Liver (tissue), 3 donors: ENCODE data around the gene TENT4A.

ENCODE experiments used
- EGR1 ChIP-seq, 2 donors: IDR thresholded peaks; 2 replicates each; pipeline ENCODE4 v1.6.1; 2016 to 2018; ENCODE audit warnings: antibody characterized with exemption in 2 of 2, low read depth in 2 of 2
- RAD21 ChIP-seq, 2 donors: IDR thresholded peaks; 2 replicates each; pipeline ENCODE4 v1.6.1; 2016; ENCODE audit warnings: antibody characterized with exemption in 2 of 2, mild to moderate bottlenecking in 2 of 2
- TAF1 ChIP-seq: conservative IDR thresholded peaks from 2 replicates; pipeline ENCODE4 v1.6.1; 2016; ENCODE audit warnings: antibody characterized with exemption, mild to moderate bottlenecking
- YY1 ChIP-seq: IDR thresholded peaks from 2 replicates; pipeline ENCODE4 v1.6.1; 2016; ENCODE audit warnings: antibody characterized with exemption, mild to moderate bottlenecking
- TF ChIP-seq, protein P1 (sequence below): fragments of 150-350 bp; IDR thresholded peaks from 2 replicates; pipeline ENCODE4 v1.5.1; 2017; ENCODE audit warnings: improper control_type of control experiment, low read depth, low read length; ENCODE audit not compliant: missing input control
- TF ChIP-seq, protein P2 (sequence below): IDR thresholded peaks from 2 replicates; pipeline ENCODE4 v1.6.1; 2016; ENCODE audit warnings: antibody characterized with exemption
- donor health status: healthy.
- donor health status: healthy.

GRCh38 chr5:6731465-6732237, 18.4 kb downstream of the TENT4A start:
- no peak for TF ChIP-seq TAF1
- TF ChIP-seq, protein P1, sequence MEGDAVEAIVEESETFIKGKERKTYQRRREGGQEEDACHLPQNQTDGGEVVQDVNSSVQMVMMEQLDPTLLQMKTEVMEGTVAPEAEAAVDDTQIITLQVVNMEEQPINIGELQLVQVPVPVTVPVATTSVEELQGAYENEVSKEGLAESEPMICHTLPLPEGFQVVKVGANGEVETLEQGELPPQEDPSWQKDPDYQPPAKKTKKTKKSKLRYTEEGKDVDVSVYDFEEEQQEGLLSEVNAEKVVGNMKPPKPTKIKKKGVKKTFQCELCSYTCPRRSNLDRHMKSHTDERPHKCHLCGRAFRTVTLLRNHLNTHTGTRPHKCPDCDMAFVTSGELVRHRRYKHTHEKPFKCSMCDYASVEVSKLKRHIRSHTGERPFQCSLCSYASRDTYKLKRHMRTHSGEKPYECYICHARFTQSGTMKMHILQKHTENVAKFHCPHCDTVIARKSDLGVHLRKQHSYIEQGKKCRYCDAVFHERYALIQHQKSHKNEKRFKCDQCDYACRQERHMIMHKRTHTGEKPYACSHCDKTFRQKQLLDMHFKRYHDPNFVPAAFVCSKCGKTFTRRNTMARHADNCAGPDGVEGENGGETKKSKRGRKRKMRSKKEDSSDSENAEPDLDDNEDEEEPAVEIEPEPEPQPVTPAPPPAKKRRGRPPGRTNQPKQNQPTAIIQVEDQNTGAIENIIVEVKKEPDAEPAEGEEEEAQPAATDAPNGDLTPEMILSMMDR = no peak
- TF ChIP-seq YY1 = no peak
- no peak for TF ChIP-seq RAD21 (IDR thresholded peaks at IDR 0.05)
- TF ChIP-seq EGR1 (IDR thresholded peaks at IDR 0.05; ENCODE audit: low read depth in 2 of 2) = no peak
- TF ChIP-seq, protein P2, sequence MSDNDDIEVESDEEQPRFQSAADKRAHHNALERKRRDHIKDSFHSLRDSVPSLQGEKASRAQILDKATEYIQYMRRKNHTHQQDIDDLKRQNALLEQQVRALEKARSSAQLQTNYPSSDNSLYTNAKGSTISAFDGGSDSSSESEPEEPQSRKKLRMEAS = no peak
